Stomach (tissue), 4 donors: ENCODE data around the gene ATOH8.

Source experiments
- CTCF ChIP-seq, 7 experiments: fragments of 450-650 bp in 4 of 7; fragments of 200-600 bp in 3 of 7; sonication (generic) in 3 of 7; IDR thresholded peaks; one replicate each; pipeline ENCODE4 v1.5.1; 2016 to 2019; ENCODE audit warnings: antibody characterized with exemption in 7 of 7, control low read depth in 2 of 7, mild to moderate bottlenecking in 1 of 7
- EP300 ChIP-seq: sonication (generic); formaldehyde crosslinking; IDR thresholded peaks from one replicate; pipeline ENCODE4 v1.6.1; 2017; ENCODE audit warnings: antibody characterized with exemption
- POLR2AphosphoS5 ChIP-seq, 3 donors: sonication (generic); formaldehyde crosslinking; IDR thresholded peaks; one replicate each; pipeline ENCODE4 v1.6.1; 2016; ENCODE audit warnings: antibody characterized with exemption in 3 of 3

DNA sequence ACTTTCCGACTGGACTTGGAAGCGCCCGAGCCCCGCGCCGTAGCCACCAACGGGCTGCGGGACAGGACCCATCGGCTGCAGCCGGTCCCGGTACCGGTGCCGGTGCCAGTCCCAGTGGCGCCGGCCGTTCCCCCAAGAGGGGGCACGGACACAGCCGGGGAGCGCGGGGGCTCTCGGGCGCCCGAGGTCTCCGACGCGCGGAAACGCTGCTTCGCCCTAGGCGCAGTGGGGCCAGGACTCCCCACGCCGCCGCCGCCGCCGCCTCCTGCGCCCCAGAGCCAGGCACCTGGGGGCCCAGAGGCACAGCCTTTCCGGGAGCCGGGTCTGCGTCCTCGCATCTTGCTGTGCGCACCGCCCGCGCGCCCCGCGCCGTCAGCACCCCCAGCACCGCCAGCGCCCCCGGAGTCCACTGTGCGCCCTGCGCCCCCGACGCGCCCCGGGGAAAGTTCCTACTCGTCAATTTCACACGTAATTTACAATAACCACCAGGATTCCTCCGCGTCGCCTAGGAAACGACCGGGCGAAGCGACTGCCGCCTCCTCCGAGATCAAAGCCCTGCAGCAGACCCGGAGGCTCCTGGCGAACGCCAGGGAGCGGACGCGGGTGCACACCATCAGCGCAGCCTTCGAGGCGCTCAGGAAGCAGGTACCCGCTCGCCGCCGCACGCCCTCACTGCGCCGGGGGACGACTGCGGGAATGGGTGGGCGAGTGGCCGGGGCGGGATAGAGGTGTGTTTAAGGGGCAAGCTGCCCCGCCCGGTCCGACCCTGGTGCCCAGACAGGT, 713 bp downstream of the ATOH8 start:
- TF ChIP-seq CTCF (IDR thresholded peaks at IDR 0.05) (peak in 1 of 7 experiments; percentile 11), EP300 (no peak), POLR2AphosphoS5 (IDR thresholded peaks at IDR 0.05) (no peak)
